GM12801 (cell line): ENCODE results near the gene OPCML.

ENCODE experiments used
- TF ChIP-seq, protein P1 (sequence below): IDR thresholded peaks from one replicate; pipeline ENCODE4 v1.5.1; 2011; ENCODE audit warnings: control low read depth; ENCODE audit not compliant: insufficient read length; ENCODE audit errors: extremely low read depth

Gene OPCML

DNA sequence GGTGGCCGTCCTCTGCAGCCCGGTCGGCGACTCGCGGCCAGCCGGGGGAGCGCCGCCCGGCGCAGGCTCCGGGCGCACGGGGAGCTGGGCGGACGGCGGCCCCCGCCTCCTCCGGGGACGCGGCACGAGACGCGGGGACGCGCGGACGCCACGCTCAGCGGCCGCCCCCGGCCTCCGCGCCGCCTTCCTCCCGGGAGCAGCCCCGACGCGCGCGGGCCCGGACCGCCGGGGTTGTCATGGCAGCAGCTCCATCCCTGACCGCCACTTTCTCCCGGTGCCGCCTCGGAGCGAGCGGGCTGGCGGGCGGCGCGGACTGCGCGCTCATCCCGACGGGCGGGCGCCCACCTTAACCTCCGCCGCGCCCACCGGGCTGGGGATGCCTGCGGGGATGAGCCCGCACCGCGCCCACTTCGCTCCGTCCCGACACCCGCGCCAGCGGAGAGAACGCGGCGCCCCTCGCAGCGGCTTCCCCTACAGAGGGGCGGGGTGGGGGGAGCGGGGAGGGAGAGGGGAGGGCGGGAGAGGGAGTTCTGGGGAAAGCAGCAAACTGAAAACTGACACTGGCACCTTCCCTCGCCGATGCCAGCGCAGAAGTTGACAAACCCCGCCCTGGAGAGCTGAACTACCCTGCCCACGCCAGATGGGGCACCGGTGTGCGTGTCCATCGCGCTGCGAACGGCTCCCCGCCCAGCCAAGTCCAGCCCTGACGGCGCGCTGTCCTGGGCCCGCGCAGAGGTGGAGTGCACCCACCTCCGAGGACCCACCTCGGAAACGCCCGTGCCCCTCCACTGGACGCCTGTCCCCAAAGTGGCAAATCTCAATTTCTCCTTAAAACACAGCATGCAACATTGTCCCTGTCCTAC, 588.4 kb downstream of the OPCML start:
- TF ChIP-seq, protein P1, sequence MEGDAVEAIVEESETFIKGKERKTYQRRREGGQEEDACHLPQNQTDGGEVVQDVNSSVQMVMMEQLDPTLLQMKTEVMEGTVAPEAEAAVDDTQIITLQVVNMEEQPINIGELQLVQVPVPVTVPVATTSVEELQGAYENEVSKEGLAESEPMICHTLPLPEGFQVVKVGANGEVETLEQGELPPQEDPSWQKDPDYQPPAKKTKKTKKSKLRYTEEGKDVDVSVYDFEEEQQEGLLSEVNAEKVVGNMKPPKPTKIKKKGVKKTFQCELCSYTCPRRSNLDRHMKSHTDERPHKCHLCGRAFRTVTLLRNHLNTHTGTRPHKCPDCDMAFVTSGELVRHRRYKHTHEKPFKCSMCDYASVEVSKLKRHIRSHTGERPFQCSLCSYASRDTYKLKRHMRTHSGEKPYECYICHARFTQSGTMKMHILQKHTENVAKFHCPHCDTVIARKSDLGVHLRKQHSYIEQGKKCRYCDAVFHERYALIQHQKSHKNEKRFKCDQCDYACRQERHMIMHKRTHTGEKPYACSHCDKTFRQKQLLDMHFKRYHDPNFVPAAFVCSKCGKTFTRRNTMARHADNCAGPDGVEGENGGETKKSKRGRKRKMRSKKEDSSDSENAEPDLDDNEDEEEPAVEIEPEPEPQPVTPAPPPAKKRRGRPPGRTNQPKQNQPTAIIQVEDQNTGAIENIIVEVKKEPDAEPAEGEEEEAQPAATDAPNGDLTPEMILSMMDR: no peak

- TF ChIP-seq, protein P1: no peak
Observed at GRCh38 chr11:132943357-132943705, 589.0 kb downstream of the OPCML start.

DNA sequence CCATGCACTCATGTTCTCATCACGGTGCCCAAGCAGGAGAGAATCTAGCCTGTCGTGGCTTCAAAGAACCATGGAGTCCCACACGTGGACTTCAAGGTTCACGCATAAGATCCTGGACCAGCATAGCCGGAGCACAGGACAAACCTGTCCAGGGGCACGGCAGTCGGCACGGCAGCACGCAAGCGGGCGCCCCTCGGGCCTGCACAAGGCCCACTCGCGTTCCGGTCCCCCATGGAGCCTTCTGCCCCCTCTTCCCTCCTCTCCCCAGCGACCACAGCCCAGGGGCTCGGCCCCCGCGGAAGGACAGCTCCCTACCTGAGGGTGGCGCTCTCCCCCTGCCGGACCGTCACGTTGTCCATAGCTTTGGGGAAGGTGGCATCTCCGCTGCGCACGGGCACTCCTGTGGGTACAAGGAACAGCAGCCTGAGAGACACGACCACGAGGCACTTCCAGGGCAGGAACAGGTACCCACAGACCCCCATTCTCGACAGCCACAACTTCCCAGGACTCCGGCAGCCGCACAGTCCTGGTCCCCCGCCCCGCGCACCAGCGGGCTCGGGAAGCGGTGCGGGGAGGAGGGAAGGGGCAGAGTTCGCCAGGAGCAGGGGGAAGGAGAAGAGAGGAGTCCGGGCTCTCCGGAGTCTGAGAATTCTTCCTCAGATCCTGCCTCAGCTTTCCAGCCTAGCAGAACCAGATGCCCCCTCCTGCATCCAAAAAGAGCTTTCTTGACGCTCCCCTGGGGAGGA, 589.5 kb downstream of the OPCML start:
- TF ChIP-seq, protein P1: no peak

DNA sequence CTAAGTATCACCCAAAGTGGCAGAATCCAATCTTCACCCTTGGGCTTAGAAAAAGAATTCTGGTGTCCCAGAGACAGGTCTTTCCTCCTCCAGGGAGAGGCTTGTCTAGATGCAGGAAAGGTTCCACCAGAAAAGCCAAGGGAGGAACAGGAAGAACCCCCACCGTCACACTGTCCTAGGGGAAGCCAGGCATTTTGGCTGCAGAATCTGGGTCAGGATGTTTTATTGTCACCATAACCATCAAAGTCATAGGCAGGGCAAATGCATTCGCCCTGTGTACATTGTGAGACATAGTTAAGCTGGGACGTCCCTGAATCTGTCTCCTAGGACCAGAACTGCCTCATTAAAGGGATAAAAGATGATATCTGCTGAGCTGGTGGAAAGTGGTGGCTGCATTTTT, 590.5 kb downstream of the OPCML start:
- TF ChIP-seq, protein P1: no peak

DNA sequence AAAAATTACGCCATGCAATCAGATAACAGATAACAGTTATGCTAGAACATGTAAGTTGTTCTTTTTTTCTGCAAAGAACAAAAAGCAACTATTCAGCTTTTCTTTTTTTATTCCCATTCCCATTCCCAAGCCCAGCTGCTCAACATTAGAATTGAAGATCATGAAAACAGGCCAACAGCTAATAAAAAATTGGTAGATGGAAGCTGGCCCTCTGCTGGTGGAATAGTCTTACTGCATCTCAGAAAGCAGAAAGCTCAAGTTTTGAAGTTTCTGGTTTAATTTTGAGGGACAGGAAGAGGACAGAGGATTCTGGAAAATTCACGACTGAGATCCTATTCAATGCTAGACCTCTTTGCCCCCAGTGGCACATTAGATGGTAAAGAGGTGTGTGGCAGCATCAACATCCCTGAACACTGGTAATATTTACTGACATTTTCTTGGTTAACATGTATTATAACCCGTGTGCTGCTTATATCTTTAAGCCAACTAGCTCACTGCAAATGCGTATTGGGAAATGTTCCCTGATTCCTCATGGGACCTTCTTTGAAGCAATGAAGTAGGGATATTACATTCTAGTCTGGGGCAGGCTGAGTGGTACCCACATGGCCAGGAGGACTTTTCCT, 591.2 kb downstream of the OPCML start:
- TF ChIP-seq, protein P1: no peak

DNA sequence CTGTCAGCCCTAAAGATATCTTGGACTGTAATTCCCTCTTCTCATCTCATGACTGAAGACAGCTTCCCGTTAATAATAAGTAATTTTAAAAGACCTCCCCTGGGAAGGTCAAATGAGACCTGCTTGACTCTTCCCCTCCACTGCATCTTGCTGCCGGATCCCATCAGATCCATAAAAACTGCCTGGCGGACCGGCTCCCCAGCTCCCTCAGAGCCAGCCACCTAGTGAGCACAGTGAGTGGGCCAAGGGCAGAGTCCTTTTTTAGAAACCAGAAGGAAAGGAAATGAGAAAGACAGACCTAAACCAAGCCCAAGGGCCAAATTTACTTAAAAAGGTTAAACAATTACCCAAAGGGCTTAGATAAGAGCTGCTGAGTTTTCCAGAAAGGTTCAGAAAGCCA, 595.3 kb downstream of the OPCML start:
- TF ChIP-seq, protein P1: no peak

DNA sequence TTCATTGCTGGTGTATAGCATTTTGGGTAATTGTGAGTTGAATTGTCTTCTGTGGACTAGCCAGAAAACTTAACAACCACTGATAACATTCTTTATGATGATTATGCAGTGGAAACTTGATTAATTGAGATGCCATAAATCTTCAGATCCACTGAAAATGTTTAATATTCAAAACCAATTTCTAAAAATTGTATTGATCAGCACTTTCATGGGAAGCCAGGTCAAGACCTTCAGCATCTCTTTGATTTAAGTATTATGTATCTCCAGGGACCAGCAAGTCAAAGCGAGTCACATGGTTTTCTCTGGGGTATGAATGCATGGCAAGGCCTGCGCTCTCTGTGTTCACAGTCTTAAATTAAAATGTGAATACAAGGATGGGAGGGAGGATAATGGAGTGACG, 596.9 kb downstream of the OPCML start:
- TF ChIP-seq, protein P1: no peak
